ENCODE data around the gene LINGO1. TPM values are rescaled to one million over a fixed set of nuclear protein-coding genes. Genes with fewer than 3 reads are reported as not detected.
A peak's percentile ranks its signal among the peaks of the same experiment; 100 is the strongest.

Gene LINGO1
- polyA plus RNA-seq, 3 donors: not detected

GRCh38 chr15:77599357-77599756 lies 33.4 kb downstream of the LINGO1 start:
- WGBS (ENCODE audit: insufficient coverage): 98% methylated on average over 11 of the region's 14 CpGs
- H3K27me3 Mint-ChIP-seq (ENCODE audit: low read depth in 3 of 3): peaks cover under 1 to 8% (median 3%) of the 10 kb centered on the region in 3 donors

GRCh38 chr15:77598644-77599043 lies 34.1 kb downstream of the LINGO1 start:
- H3K4me1 ChIP-seq (ENCODE audit: control insufficient read depth in 1 of 2, insufficient read depth in 2 of 2, low read length in 2 of 2): no peaks in the 10 kb centered on the region
- H3K4me2 ChIP-seq (replicated peaks; ENCODE audit: extremely low read depth, low read length, poor library complexity, severe bottlenecking): no peak overlapping the region
- H2AFZ ChIP-seq (ENCODE audit: insufficient read depth, low read depth, low read length, poor library complexity, severe bottlenecking): no peak overlapping the region
- H3K27ac ChIP-seq (ENCODE audit: low read depth in 1 of 2, low read length in 2 of 2): no peak overlapping the region
- Mint-ChIP-seq H3K27me3 (ENCODE audit: low read depth in 3 of 3) (peaks cover 0 to 3% (median 2%) of the 10 kb centered on the region in 3 donors), H3K4me3 (no peak overlapping the region), H3K9me3 (peaks cover 0 to 2% (median 0%) of the 10 kb centered on the region in 7 donors), H3K4me1 (no peaks in the 10 kb centered on the region), H3K36me3 (no peaks in the 10 kb centered on the region), H3K27ac (no peak overlapping the region)
- no peak overlapping the region for H3K4me3 ChIP-seq (replicated peaks in 1 of 3; ENCODE audit: low read depth in 2 of 3, low read length in 3 of 3)
- no peaks in the 10 kb centered on the region for H3K9me3 ChIP-seq (replicated peaks in 1 of 2; ENCODE audit: control insufficient read depth in 1 of 2, insufficient read depth in 1 of 2, low read length in 2 of 2)
- DNase-seq: no peak
- no peaks in the 10 kb centered on the region for H3K36me3 ChIP-seq (replicated peaks in 1 of 2; ENCODE audit: control insufficient read depth in 1 of 2, insufficient read depth in 2 of 2, low read length in 2 of 2)
- no peaks in the 10 kb centered on the region for H3K27me3 ChIP-seq (ENCODE audit: control insufficient read depth in 2 of 2, insufficient read depth in 2 of 2, low read length in 2 of 2)
- WGBS (ENCODE audit: insufficient coverage): 82% methylated on average over 3 of the region's 5 CpGs
- TF ChIP-seq, protein P1, sequence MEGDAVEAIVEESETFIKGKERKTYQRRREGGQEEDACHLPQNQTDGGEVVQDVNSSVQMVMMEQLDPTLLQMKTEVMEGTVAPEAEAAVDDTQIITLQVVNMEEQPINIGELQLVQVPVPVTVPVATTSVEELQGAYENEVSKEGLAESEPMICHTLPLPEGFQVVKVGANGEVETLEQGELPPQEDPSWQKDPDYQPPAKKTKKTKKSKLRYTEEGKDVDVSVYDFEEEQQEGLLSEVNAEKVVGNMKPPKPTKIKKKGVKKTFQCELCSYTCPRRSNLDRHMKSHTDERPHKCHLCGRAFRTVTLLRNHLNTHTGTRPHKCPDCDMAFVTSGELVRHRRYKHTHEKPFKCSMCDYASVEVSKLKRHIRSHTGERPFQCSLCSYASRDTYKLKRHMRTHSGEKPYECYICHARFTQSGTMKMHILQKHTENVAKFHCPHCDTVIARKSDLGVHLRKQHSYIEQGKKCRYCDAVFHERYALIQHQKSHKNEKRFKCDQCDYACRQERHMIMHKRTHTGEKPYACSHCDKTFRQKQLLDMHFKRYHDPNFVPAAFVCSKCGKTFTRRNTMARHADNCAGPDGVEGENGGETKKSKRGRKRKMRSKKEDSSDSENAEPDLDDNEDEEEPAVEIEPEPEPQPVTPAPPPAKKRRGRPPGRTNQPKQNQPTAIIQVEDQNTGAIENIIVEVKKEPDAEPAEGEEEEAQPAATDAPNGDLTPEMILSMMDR (IDR thresholded peaks at IDR 0.05): no peak
- H3K79me2 ChIP-seq (ENCODE audit: insufficient read depth, low read length): no peaks in the 10 kb centered on the region
- intact Hi-C loops (cut with micrococcal nuclease): no loop called here
- H4K20me1 ChIP-seq (ENCODE audit: insufficient read depth, low read length): no peaks in the 10 kb centered on the region
- H3K9ac ChIP-seq (ENCODE audit: insufficient read depth, low read length, poor library complexity, severe bottlenecking): no peak overlapping the region

More at GRCh38 chr15:77599357-77599756, 33.4 kb downstream of the LINGO1 start:
- intact Hi-C loops (cut with micrococcal nuclease): no loop called here
- H3K79me2 ChIP-seq (ENCODE audit: insufficient read depth, low read length): no peaks in the 10 kb centered on the region
- no peaks in the 10 kb centered on the region for H3K36me3 Mint-ChIP-seq
- H3K27ac ChIP-seq (ENCODE audit: low read depth in 1 of 2, low read length in 2 of 2): no peak overlapping the region
- H3K27ac Mint-ChIP-seq: no peak overlapping the region
- H4K20me1 ChIP-seq (ENCODE audit: insufficient read depth, low read length): no peaks in the 10 kb centered on the region
- no peaks in the 10 kb centered on the region for H3K9me3 ChIP-seq (replicated peaks in 1 of 2; ENCODE audit: control insufficient read depth in 1 of 2, insufficient read depth in 1 of 2, low read length in 2 of 2)
- H3K4me1 ChIP-seq (ENCODE audit: control insufficient read depth in 1 of 2, insufficient read depth in 2 of 2, low read length in 2 of 2): no peaks in the 10 kb centered on the region
- no peak for DNase-seq
- H3K4me3 Mint-ChIP-seq: no peak overlapping the region
- H2AFZ ChIP-seq (ENCODE audit: insufficient read depth, low read depth, low read length, poor library complexity, severe bottlenecking): peak overlapping the region; percentile 41
- peaks cover under 1% of the 10 kb centered on the region for H3K4me1 Mint-ChIP-seq
- H3K4me3 ChIP-seq (replicated peaks in 1 of 3; ENCODE audit: low read depth in 2 of 3, low read length in 3 of 3): no peak overlapping the region
- H3K27me3 ChIP-seq (ENCODE audit: control insufficient read depth in 2 of 2, insufficient read depth in 2 of 2, low read length in 2 of 2): no peaks in the 10 kb centered on the region
- TF ChIP-seq, protein P1 (IDR thresholded peaks at IDR 0.05): no peak
- peaks cover 0 to 3% (median 0%) of the 10 kb centered on the region in 7 donors for H3K9me3 Mint-ChIP-seq
- no peak overlapping the region for H3K9ac ChIP-seq (ENCODE audit: insufficient read depth, low read length, poor library complexity, severe bottlenecking)
- H3K4me2 ChIP-seq (replicated peaks; ENCODE audit: extremely low read depth, low read length, poor library complexity, severe bottlenecking): no peak overlapping the region
- no peaks in the 10 kb centered on the region for H3K36me3 ChIP-seq (replicated peaks in 1 of 2; ENCODE audit: control insufficient read depth in 1 of 2, insufficient read depth in 2 of 2, low read length in 2 of 2)

Data from CD14-positive monocyte (primary cell).